ENCODE measurements around the gene MEAF6. TPM values are rescaled to one million over a fixed set of nuclear protein-coding genes. Genes with fewer than 3 reads are reported as not detected.

Gene MEAF6
- total and polyA plus RNA-seq, 2 experiments from 2014 or later = 96.2 to 117 TPM

DNA sequence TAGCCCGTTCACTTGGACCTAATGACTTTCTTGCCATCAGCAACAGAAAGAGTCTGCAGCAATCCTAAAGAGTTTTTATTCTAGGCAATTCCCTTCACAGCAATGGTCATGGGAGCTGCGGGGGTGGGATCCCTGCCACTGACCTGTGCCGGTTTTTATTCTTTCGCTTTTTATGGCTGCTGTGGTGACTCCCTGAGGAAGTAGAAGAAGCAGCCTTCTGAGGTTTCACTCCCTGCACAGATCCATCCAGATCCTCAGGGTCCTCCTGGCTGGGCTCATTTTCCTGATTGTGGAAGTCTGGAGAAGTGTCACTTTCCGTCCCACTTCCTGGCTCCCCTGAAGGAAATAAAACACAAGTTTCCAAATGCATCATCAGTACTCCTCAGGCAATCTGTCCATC, 12.9 kb downstream of the MEAF6 start:
- Histone ChIP-seq H3K4me3 (no peak overlapping the region), H3K9me2 (ENCODE audit: insufficient read depth) (no peaks in the 10 kb centered on the region), H3K4me1 (ENCODE audit: insufficient read depth) (peaks cover 13% of the 10 kb centered on the region), H3K4me2 (ENCODE audit: unreplicated experiment) (no peak overlapping the region), H3F3A (ENCODE audit: insufficient read depth) (peaks cover 31% of the 10 kb centered on the region; the same call in 1 of the 2 replicates), H3K9ac (no peak overlapping the region), H3K27ac (no peak overlapping the region), H3K36me3 (ENCODE audit: low read depth) (peaks cover 37% of the 10 kb centered on the region), H3K27me3 (replicated peaks; ENCODE audit: insufficient read depth) (no peaks in the 10 kb centered on the region), H4K20me1 (ENCODE audit: insufficient read depth) (no peaks in the 10 kb centered on the region), H3K79me2 (ENCODE audit: insufficient read depth) (peaks cover 70% of the 10 kb centered on the region), H3K9me3 (ENCODE audit: low read depth) (no peaks in the 10 kb centered on the region), H2AFZ (no peak overlapping the region)
- 96% methylated on average over 5 of the region's 5 CpGs for WGBS, 2 experiments (ENCODE audit: low coverage in 1 of 2, low lambda C conversion rate in 2 of 2, missing lambda C conversion rate in 2 of 2)
- DNase-seq = no peak
- TF ChIP-seq EZH2 (IDR thresholded peaks at IDR 0.05; ENCODE audit: insufficient read depth, poor library complexity, severe bottlenecking) (no peak), EZH2phosphoT487 (IDR thresholded peaks at IDR 0.05; ENCODE audit: insufficient read depth, low read depth) (no peak)
- in situ Hi-C loops (cut with MboI) = no loop called here

DNA sequence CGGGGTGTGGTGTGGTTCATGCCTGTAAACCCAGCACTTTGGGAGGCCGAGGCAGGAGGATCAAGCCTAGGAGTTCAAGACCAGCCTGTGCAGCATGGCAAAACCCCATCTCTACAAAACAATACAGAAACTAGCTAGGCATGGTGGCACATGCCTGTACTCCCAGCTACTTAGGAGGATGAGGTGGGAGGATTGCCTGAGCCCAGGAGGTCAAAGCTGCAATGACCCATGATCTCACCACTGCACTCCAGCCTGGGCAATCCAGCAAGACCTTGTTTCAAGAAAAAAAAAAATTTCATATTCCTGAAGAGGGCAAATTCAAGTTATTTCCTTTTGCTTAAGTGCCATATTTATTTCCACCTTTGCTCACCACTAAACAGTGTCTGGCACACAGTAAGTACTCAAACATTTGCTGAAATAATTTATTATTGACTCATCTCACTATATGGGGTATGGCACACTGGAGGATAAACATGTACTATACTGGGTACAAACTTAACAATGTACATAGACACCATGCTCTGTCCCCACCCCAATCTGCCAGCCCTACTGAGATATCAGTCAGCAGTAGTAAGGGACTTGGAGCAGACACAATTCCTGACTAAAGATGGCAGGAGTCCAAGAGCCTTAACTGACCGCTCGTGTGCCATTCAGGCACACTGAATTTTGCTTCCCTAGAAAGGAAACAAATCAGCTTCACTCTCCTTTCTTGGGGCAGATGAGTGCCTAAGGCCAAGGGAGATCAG, 15.5 kb downstream of the MEAF6 start:
- Histone ChIP-seq H3K79me2 (ENCODE audit: insufficient read depth) (peaks cover 58% of the 10 kb centered on the region), H4K20me1 (ENCODE audit: insufficient read depth) (no peaks in the 10 kb centered on the region), H3K9me3 (ENCODE audit: low read depth) (no peaks in the 10 kb centered on the region), H3K4me3 (no peak overlapping the region), H3K4me1 (ENCODE audit: insufficient read depth) (peaks cover 13% of the 10 kb centered on the region), H3K36me3 (ENCODE audit: low read depth) (peaks cover 36% of the 10 kb centered on the region), H3K9me2 (ENCODE audit: insufficient read depth) (no peaks in the 10 kb centered on the region), H3K27me3 (replicated peaks; ENCODE audit: insufficient read depth) (no peaks in the 10 kb centered on the region), H3K9ac (no peak overlapping the region), H3K27ac (peak overlapping the region; percentile 42), H3K4me2 (ENCODE audit: unreplicated experiment) (peak overlapping the region; percentile 8), H2AFZ (no peak overlapping the region), H3F3A (ENCODE audit: insufficient read depth) (peaks cover 31% of the 10 kb centered on the region; the same call in 1 of the 2 replicates)
- in situ Hi-C loops (cut with MboI) = no loop called here
- no peak for TF ChIP-seq EZH2phosphoT487 (IDR thresholded peaks at IDR 0.05; ENCODE audit: insufficient read depth, low read depth)
- TF ChIP-seq EZH2 (IDR thresholded peaks at IDR 0.05; ENCODE audit: insufficient read depth, poor library complexity, severe bottlenecking) = no peak
- WGBS, 2 experiments (ENCODE audit: low coverage in 1 of 2, low lambda C conversion rate in 2 of 2, missing lambda C conversion rate in 2 of 2) = 50 to 56% methylated on average over 4 of the region's 4 CpGs
- peak; percentile 79 for DNase-seq

DNA sequence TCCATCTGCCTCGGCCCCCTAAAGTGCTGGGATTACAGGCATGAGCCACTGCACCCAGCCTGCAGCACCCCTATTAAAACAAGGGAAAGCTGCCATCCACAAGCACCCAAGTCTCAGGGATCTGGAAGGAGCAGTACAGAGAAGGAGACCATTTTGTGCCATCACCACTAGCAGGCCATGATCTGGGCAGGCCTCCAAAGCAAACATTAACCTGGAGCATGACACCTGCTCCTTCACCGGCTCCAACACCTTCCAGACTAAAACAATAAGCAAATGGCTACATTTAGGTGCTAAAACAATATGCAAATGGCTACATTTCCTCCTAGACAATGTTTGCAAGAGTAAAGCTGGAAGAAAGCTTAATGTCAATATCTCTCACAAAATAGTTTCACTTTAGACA, 16.7 kb downstream of the MEAF6 start:
- Histone ChIP-seq H3K79me2 (ENCODE audit: insufficient read depth) (peaks cover 48% of the 10 kb centered on the region), H2AFZ (no peak overlapping the region), H3K4me1 (ENCODE audit: insufficient read depth) (peaks cover 13% of the 10 kb centered on the region), H3K9me3 (ENCODE audit: low read depth) (no peaks in the 10 kb centered on the region), H3K4me3 (no peak overlapping the region), H3K9me2 (ENCODE audit: insufficient read depth) (no peaks in the 10 kb centered on the region), H3F3A (ENCODE audit: insufficient read depth) (peaks cover 31% of the 10 kb centered on the region; the same call in 1 of the 2 replicates), H3K27me3 (replicated peaks; ENCODE audit: insufficient read depth) (no peaks in the 10 kb centered on the region), H3K4me2 (ENCODE audit: unreplicated experiment) (no peak overlapping the region), H4K20me1 (ENCODE audit: insufficient read depth) (no peaks in the 10 kb centered on the region), H3K27ac (no peak overlapping the region), H3K9ac (no peak overlapping the region), H3K36me3 (ENCODE audit: low read depth) (peaks cover 39% of the 10 kb centered on the region)
- in situ Hi-C loops (cut with MboI) = no loop called here
- TF ChIP-seq EZH2 (IDR thresholded peaks at IDR 0.05; ENCODE audit: insufficient read depth, poor library complexity, severe bottlenecking) (no peak), EZH2phosphoT487 (IDR thresholded peaks at IDR 0.05; ENCODE audit: insufficient read depth, low read depth) (no peak)
- DNase-seq = no peak
- 89 to 91% methylated on average over 2 of the region's 2 CpGs for WGBS, 2 experiments (ENCODE audit: low coverage in 1 of 2, low lambda C conversion rate in 2 of 2, missing lambda C conversion rate in 2 of 2)

DNA sequence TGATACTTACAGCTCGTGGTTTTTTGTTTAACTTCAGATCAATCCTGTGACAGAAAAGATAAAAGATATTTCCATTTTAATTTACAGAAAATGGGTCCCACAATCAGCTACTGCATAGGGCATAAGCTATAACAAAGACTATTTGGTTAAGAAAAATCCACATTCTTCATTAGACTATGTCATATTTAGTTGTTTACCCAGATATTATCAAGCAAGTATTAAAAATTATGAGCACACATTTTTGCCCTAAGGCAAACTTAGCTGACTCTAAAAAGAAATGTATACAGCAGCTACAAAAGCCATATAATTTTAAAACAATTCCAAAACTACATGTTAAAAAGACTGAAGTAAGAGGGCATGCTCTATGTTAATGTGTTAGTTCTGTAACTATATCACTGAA, 18.7 kb downstream of the MEAF6 start:
- peaks cover 24% of the 10 kb centered on the region; the same call in 1 of the 2 replicates for H3F3A ChIP-seq (ENCODE audit: insufficient read depth)
- peaks cover 13% of the 10 kb centered on the region for H3K4me1 ChIP-seq (ENCODE audit: insufficient read depth)
- TF ChIP-seq EZH2phosphoT487 (IDR thresholded peaks at IDR 0.05; ENCODE audit: insufficient read depth, low read depth) (no peak), EZH2 (IDR thresholded peaks at IDR 0.05; ENCODE audit: insufficient read depth, poor library complexity, severe bottlenecking) (no peak)
- no peak overlapping the region for H2AFZ ChIP-seq
- no peaks in the 10 kb centered on the region for H3K27me3 ChIP-seq (replicated peaks; ENCODE audit: insufficient read depth)
- H3K9ac ChIP-seq = no peak overlapping the region
- 100% methylated on average over 1 of the region's 1 CpG for WGBS, 2 experiments (ENCODE audit: low coverage in 1 of 2, low lambda C conversion rate in 2 of 2, missing lambda C conversion rate in 2 of 2)
- H3K4me3 ChIP-seq = no peak overlapping the region
- H3K4me2 ChIP-seq (ENCODE audit: unreplicated experiment) = no peak overlapping the region
- DNase-seq = no peak
- H3K36me3 ChIP-seq (ENCODE audit: low read depth) = peaks cover 34% of the 10 kb centered on the region
- in situ Hi-C loops (cut with MboI) = no loop called here
- no peaks in the 10 kb centered on the region for H4K20me1 ChIP-seq (ENCODE audit: insufficient read depth)
- no peaks in the 10 kb centered on the region for H3K9me2 ChIP-seq (ENCODE audit: insufficient read depth)
- H3K9me3 ChIP-seq (ENCODE audit: low read depth) = no peaks in the 10 kb centered on the region
- H3K79me2 ChIP-seq (ENCODE audit: insufficient read depth) = peaks cover 41% of the 10 kb centered on the region
- no peak overlapping the region for H3K27ac ChIP-seq
